OCI-LY3 (cell line): ENCODE data around the gene SLC16A11.
A peak's percentile ranks its signal among the peaks of the same experiment; 100 is the strongest.

Source experiments
- H2AFZ ChIP-seq: fragments of 200-600, 300-600 bp; shearing (Covaris generic); 2 replicates; pipeline ENCODE4 v1.6.0; 2014; ENCODE audit warnings: antibody characterized with exemption, low read depth, low read length
- H3K27ac ChIP-seq: fragments of 200-600, 300-600 bp; sonication (generic); 2 replicates; pipeline ENCODE4 v1.5.1; 2014; ENCODE audit warnings: mild to moderate bottlenecking, low read length, moderate library complexity, mixed read lengths
- H3K27me3 ChIP-seq: fragments of 200-600, 300-600 bp; sonication (generic); 2 replicates; pipeline ENCODE4 v1.6.1; 2014; ENCODE audit warnings: low read depth, low read length, mixed read lengths
- H3K36me3 ChIP-seq: fragments of 200-600, 300-600 bp; sonication (generic); replicated peaks from 2 replicates; pipeline ENCODE3; 2014; ENCODE audit warnings: low read depth, low read length, mixed read lengths
- H3K4me1 ChIP-seq: fragments of 300-600, 200-600 bp; sonication (generic); 2 replicates; pipeline ENCODE4 v1.6.1; 2014; ENCODE audit warnings: low read length, mixed read lengths
- H3K4me2 ChIP-seq: fragments of 200-600, 300-600 bp; sonication (generic); 2 replicates; pipeline ENCODE4 v1.6.1; 2014; ENCODE audit warnings: low read length, mixed read lengths
- H3K4me3 ChIP-seq: fragments of 300-600, 200-600 bp; sonication (generic); 2 replicates; pipeline ENCODE4 v1.5.1; 2014; ENCODE audit warnings: antibody characterized with exemption, mild to moderate bottlenecking, low read length, moderate library complexity
- H3K79me2 ChIP-seq: fragments of 300-600, 200-600 bp; shearing (Covaris generic); 2 replicates; pipeline ENCODE4 v1.6.1; 2014; ENCODE audit warnings: mild to moderate bottlenecking, low read length, mixed read lengths
- H3K9ac ChIP-seq: fragments of 300-600, 200-600 bp; shearing (Covaris generic); 2 replicates; pipeline ENCODE4 v1.6.0; 2014; ENCODE audit warnings: mild to moderate bottlenecking, low read length, moderate library complexity
- H3K9me3 ChIP-seq: fragments of 200-600, 300-600 bp; shearing (Covaris generic); 2 replicates; pipeline ENCODE4 v1.6.1; 2014; ENCODE audit warnings: low read length, mixed read lengths; ENCODE audit not compliant: insufficient read depth
- H4K20me1 ChIP-seq: fragments of 200-600, 300-600 bp; sonication (generic); 2 replicates; pipeline ENCODE4 v1.6.1; 2016; ENCODE audit warnings: low read length, mixed read lengths; ENCODE audit not compliant: insufficient read depth
- CTCF ChIP-seq: fragments of 200-600, 300-600 bp; sonication (generic); IDR thresholded peaks from 2 replicates; pipeline ENCODE4 v1.5.1; 2014; ENCODE audit warnings: antibody characterized with exemption, low read length, low read depth
- EZH2phosphoT487 ChIP-seq: fragments of 200-600 bp; shearing (Covaris generic); IDR thresholded peaks from 2 replicates; pipeline ENCODE4 v1.6.1; 2018; ENCODE audit warnings: antibody characterized with exemption, mixed run types, low read depth

Gene SLC16A11

GRCh38 chr17:7034955-7035590 lies 8.8 kb downstream of the SLC16A11 start:
- H3K9me3 ChIP-seq = no peaks in the 10 kb centered on the region
- 0 out of 2 replicates have a peak overlapping the region, but pooled peaks have one; percentile 28 for H2AFZ ChIP-seq
- peaks cover 7% of the 10 kb centered on the region for H3K4me1 ChIP-seq
- H3K79me2 ChIP-seq = peaks cover 13% of the 10 kb centered on the region
- TF ChIP-seq EZH2phosphoT487 = no peak
- TF ChIP-seq CTCF = no peak
- H3K27me3 ChIP-seq = no peaks in the 10 kb centered on the region
- H4K20me1 ChIP-seq = no peaks in the 10 kb centered on the region
- H3K27ac ChIP-seq = peak overlapping the region; percentile 52
- no peaks in the 10 kb centered on the region for H3K36me3 ChIP-seq
- H3K4me2 ChIP-seq = peak overlapping the region; percentile 90
- H3K4me3 ChIP-seq = peak overlapping the region; percentile 91
- peak overlapping the region; percentile 73 for H3K9ac ChIP-seq

- H2AFZ ChIP-seq = no peak overlapping the region
- H3K9ac ChIP-seq = no peak overlapping the region
- H3K4me3 ChIP-seq = no peak overlapping the region
- no peaks in the 10 kb centered on the region for H3K36me3 ChIP-seq
- no peaks in the 10 kb centered on the region for H4K20me1 ChIP-seq
- H3K9me3 ChIP-seq = no peaks in the 10 kb centered on the region
- H3K79me2 ChIP-seq = no peaks in the 10 kb centered on the region
- no peak overlapping the region for H3K27ac ChIP-seq
- H3K27me3 ChIP-seq = no peaks in the 10 kb centered on the region
- no peaks in the 10 kb centered on the region for H3K4me1 ChIP-seq
- TF ChIP-seq CTCF = no peak
- TF ChIP-seq EZH2phosphoT487 = no peak
- H3K4me2 ChIP-seq = no peak overlapping the region
Observed at GRCh38 chr17:7029659-7030058, 14.2 kb downstream of the SLC16A11 start.

- Histone ChIP-seq H3K4me3 (no peak overlapping the region), H4K20me1 (no peaks in the 10 kb centered on the region), H3K4me2 (no peak overlapping the region), H3K79me2 (no peaks in the 10 kb centered on the region), H3K36me3 (no peaks in the 10 kb centered on the region), H3K9me3 (no peaks in the 10 kb centered on the region), H3K27ac (no peak overlapping the region), H3K9ac (no peak overlapping the region), H3K4me1 (no peaks in the 10 kb centered on the region), H3K27me3 (no peaks in the 10 kb centered on the region), H2AFZ (no peak overlapping the region)
- TF ChIP-seq CTCF = no peak
- no peak for TF ChIP-seq EZH2phosphoT487
Observed at GRCh38 chr17:7029096-7029495, 14.8 kb downstream of the SLC16A11 start.

- H3K4me2 ChIP-seq = no peak overlapping the region
- TF ChIP-seq EZH2phosphoT487 = no peak
- TF ChIP-seq CTCF = no peak
- H3K4me1 ChIP-seq = peaks cover 3% of the 10 kb centered on the region; the same call in 1 of the 2 replicates
- H3K27ac ChIP-seq = no peak overlapping the region
- H2AFZ ChIP-seq = no peak overlapping the region
- no peaks in the 10 kb centered on the region for H4K20me1 ChIP-seq
- no peaks in the 10 kb centered on the region for H3K27me3 ChIP-seq
- H3K36me3 ChIP-seq = no peaks in the 10 kb centered on the region
- H3K79me2 ChIP-seq = no peaks in the 10 kb centered on the region
- no peaks in the 10 kb centered on the region for H3K9me3 ChIP-seq
- H3K4me3 ChIP-seq = no peak overlapping the region
- no peak overlapping the region for H3K9ac ChIP-seq
Observed at GRCh38 chr17:7027335-7027734, 16.6 kb downstream of the SLC16A11 start.
